ENCODE results near the gene KIF2C.

KIF2C gene

DNA sequence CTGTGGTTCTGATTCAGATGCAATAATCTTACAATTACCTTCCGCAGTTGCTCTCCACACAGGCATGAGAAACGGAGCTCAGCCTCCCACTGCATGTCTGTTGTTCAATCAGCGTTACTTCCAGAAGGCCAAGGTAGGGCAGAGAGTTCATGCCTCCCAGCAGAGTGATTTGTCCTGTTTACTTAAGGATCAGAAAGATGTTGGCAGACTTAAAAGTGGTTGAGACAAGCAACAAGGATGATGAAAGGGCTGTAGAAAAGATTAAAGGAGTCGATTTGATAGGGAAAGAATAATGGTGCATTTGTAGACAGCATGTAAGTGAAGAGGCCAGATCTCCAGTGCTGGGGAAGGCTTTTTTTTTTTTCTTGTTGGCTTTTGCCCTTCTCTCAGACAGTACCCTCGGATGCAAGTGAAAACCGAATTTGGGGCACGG lies 38.5 kb upstream of the KIF2C start:
- no peaks in the 10 kb centered on the region for H3K9me3 ChIP-seq (ENCODE audit: control insufficient read depth in 1 of 2, low read length in 2 of 2)
- no peak overlapping the region for H3K27ac ChIP-seq (ENCODE audit: low read depth, low read length)
- no peak overlapping the region for H3K4me3 ChIP-seq (ENCODE audit: low read depth in 1 of 2, low read length in 2 of 2)
- H3K27me3 ChIP-seq (ENCODE audit: control insufficient read depth in 1 of 2, insufficient read depth in 2 of 2, low read length in 2 of 2) = no peaks in the 10 kb centered on the region
- H3K9ac ChIP-seq (ENCODE audit: low read depth in 1 of 2, low read length in 2 of 2) = no peak overlapping the region
- H3K4me1 ChIP-seq (ENCODE audit: control insufficient read depth in 1 of 2, insufficient read depth in 2 of 2, low read length in 2 of 2) = peaks cover 0 to 6% of the 10 kb centered on the region in 2 donors
- no peaks in the 10 kb centered on the region for H3K36me3 ChIP-seq (ENCODE audit: control insufficient read depth in 1 of 2, insufficient read depth in 2 of 2, low read length in 2 of 2)

DNA sequence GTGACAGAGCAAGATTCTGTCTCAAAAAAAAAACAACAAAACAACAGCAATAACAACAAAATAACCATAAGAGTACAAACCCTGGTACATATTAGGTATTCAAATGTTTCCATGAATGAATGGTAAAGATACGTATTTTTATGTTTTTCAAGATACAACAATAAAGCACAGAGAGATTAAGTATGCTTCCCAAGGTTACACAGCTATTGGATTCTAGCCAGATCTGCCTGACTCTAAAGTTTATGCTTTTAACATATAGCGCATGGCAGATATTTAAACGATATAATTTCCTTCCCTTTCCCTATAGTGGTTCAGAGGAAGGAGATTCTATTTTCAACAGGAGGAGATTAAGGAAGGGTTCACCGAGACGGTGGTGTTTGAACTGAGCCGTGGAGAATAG lies 34.2 kb upstream of the KIF2C start:
- H3K9ac ChIP-seq (ENCODE audit: low read depth in 1 of 2, low read length in 2 of 2) = no peak overlapping the region
- H3K27ac ChIP-seq (ENCODE audit: low read depth, low read length) = no peak overlapping the region
- no peaks in the 10 kb centered on the region for H3K27me3 ChIP-seq (ENCODE audit: control insufficient read depth in 1 of 2, insufficient read depth in 2 of 2, low read length in 2 of 2)
- no peaks in the 10 kb centered on the region for H3K36me3 ChIP-seq (ENCODE audit: control insufficient read depth in 1 of 2, insufficient read depth in 2 of 2, low read length in 2 of 2)
- no peaks in the 10 kb centered on the region for H3K9me3 ChIP-seq (ENCODE audit: control insufficient read depth in 1 of 2, low read length in 2 of 2)
- H3K4me3 ChIP-seq (ENCODE audit: low read depth in 1 of 2, low read length in 2 of 2) = no peak overlapping the region
- H3K4me1 ChIP-seq (ENCODE audit: control insufficient read depth in 1 of 2, insufficient read depth in 2 of 2, low read length in 2 of 2) = peaks cover 6 to 7% of the 10 kb centered on the region in 2 donors

DNA sequence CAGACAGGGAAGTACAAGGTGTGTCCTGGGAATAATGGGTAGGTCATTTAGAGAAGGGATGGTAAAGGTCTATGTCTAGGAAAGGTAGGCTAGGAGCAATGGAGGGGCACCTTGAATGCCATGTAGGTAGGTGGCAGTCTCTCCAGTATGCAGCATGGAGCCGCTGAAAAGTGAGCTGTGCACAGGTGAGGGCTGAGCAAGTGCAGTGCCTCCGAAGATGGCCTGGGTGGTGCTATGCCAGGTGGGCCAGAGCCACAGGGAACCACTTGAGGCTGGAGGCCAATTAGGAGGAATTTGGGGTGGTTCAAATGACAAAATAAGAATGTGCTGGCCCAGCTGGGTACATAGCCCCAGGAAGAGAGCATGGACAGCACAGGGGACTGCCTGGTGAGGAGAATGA lies 33.7 kb upstream of the KIF2C start:
- no peaks in the 10 kb centered on the region for H3K36me3 ChIP-seq (ENCODE audit: control insufficient read depth in 1 of 2, insufficient read depth in 2 of 2, low read length in 2 of 2)
- H3K4me3 ChIP-seq (ENCODE audit: low read depth in 1 of 2, low read length in 2 of 2) = no peak overlapping the region
- peaks cover 6 to 7% of the 10 kb centered on the region in 2 donors for H3K4me1 ChIP-seq (ENCODE audit: control insufficient read depth in 1 of 2, insufficient read depth in 2 of 2, low read length in 2 of 2)
- H3K9ac ChIP-seq (ENCODE audit: low read depth in 1 of 2, low read length in 2 of 2) = no peak overlapping the region
- H3K9me3 ChIP-seq (ENCODE audit: control insufficient read depth in 1 of 2, low read length in 2 of 2) = no peaks in the 10 kb centered on the region
- H3K27me3 ChIP-seq (ENCODE audit: control insufficient read depth in 1 of 2, insufficient read depth in 2 of 2, low read length in 2 of 2) = no peaks in the 10 kb centered on the region
- H3K27ac ChIP-seq (ENCODE audit: low read depth, low read length) = no peak overlapping the region

DNA sequence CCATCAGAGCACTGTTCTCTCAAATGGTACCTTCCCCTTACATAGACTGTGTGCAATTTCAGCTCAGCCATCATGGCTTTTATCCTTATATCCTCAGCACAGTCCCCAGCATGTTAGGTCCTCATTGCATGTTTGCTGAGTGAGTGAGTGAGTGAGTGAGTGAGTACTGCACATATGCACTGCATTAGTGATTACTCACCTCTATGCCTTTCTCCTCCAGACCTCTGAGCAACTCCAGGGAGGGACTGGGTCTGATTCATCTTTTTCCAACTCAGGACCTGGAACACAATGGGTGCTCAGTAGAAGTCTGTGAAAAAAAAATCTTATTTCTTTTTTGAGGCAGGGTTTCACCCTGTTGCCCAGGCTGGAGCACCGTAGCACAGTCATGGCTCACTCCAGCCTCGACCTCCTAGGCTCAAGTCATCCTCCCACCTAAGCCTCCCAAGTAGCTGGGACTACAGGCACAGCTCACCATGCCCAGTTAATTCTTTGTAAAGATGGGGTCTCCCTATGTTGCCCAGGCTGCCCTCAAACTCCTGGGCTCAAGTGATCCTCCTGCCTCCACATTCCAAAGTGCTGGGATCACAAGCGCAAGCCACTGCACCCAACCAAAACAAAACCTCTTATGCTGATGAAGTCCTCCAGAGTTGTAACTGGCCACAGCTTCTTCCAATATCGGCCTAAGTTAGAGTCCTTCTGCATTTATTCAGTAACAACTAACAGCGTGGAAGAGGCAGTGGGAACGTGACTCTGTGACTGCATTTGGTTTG lies 32.3 kb upstream of the KIF2C start:
- Histone ChIP-seq H3K4me3 (ENCODE audit: low read depth in 1 of 2, low read length in 2 of 2) (no peak overlapping the region), H3K27ac (ENCODE audit: low read depth, low read length) (no peak overlapping the region), H3K9me3 (ENCODE audit: control insufficient read depth in 1 of 2, low read length in 2 of 2) (no peaks in the 10 kb centered on the region), H3K27me3 (ENCODE audit: control insufficient read depth in 1 of 2, insufficient read depth in 2 of 2, low read length in 2 of 2) (no peaks in the 10 kb centered on the region), H3K4me1 (ENCODE audit: control insufficient read depth in 1 of 2, insufficient read depth in 2 of 2, low read length in 2 of 2) (peaks cover 3 to 7% of the 10 kb centered on the region in 2 donors), H3K36me3 (ENCODE audit: control insufficient read depth in 1 of 2, insufficient read depth in 2 of 2, low read length in 2 of 2) (no peaks in the 10 kb centered on the region), H3K9ac (ENCODE audit: low read depth in 1 of 2, low read length in 2 of 2) (no peak overlapping the region)

DNA sequence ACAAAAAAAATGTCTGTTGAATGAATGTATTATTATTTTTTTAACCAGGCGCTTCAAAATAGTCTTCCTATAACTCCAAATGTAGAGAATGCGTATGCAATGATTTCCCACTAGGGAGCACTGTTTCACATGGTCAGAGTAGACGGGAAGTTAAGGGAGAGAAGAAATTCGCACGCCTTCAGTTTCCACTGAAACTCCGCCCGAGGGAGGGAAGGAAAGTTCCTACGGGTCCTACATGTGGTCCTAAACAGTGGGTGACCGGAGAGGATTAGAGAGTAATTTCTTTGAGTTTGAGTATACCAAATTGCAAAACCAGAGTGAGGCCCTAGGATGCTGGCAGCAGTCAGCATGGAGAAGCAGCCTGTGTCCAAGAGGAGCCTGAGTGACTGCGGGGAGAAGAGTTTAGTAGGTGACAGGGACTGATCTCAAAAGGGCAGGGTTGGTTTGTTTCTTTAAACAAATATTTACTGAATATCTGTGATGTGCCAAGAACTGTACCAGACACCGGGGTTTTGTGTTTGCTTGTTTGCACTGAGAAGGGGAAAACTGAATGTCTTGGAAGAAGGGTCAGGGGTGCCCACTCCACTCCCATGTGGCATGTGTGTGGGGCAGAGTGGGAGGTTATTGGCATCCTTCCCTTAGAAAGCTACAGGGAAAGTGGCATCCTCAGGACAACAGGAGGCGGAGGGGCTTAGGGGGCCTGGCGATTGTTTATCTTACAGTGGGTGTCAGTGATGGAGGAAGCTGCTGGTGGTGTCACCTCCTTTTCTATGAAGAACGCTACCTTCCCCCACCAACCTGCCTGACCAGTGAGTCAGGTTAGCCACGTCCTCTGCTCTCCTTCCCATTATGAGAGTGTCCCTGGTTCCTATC lies 31.4 kb upstream of the KIF2C start:
- no peaks in the 10 kb centered on the region for H3K36me3 ChIP-seq (ENCODE audit: control insufficient read depth in 1 of 2, insufficient read depth in 2 of 2, low read length in 2 of 2)
- peak overlapping the region in 1 of 2 donors; percentile 52 for H3K9ac ChIP-seq (ENCODE audit: low read depth in 1 of 2, low read length in 2 of 2)
- H3K27ac ChIP-seq (ENCODE audit: low read depth, low read length) = no peak overlapping the region
- peak overlapping the region; percentile 10 to 43 for H3K4me3 ChIP-seq (ENCODE audit: low read depth in 1 of 2, low read length in 2 of 2)
- H3K4me1 ChIP-seq (ENCODE audit: control insufficient read depth in 1 of 2, insufficient read depth in 2 of 2, low read length in 2 of 2) = peaks cover 0 to 9% of the 10 kb centered on the region in 2 donors
- no peaks in the 10 kb centered on the region for H3K9me3 ChIP-seq (ENCODE audit: control insufficient read depth in 1 of 2, low read length in 2 of 2)
- no peaks in the 10 kb centered on the region for H3K27me3 ChIP-seq (ENCODE audit: control insufficient read depth in 1 of 2, insufficient read depth in 2 of 2, low read length in 2 of 2)

DNA sequence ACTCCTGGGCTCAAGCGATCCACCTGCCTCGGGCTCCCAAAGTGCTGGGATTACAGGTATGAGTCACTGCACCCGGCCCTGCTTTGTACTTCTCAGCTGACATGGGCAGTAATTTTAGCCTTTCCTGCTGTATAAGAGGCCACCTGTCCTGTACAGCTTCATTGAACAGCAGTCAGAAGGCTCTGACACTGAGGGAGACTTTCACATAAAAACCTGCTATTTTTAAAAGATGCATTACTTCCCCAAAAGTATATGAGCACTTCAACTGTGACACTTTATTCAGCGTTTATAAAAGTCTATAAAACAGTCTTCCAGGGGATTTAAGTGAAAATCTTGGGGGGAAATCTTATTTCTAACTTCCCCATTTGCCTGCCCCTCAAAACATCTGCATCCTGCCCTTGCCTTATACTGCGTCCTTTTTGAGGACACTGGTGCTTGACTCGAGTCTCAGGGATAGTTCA lies 26.3 kb upstream of the KIF2C start:
- Histone ChIP-seq H3K9me3 (ENCODE audit: control insufficient read depth in 1 of 2, low read length in 2 of 2) (no peaks in the 10 kb centered on the region), H3K27ac (ENCODE audit: low read depth, low read length) (no peak overlapping the region), H3K9ac (ENCODE audit: low read depth in 1 of 2, low read length in 2 of 2) (no peak overlapping the region), H3K27me3 (ENCODE audit: control insufficient read depth in 1 of 2, insufficient read depth in 2 of 2, low read length in 2 of 2) (no peaks in the 10 kb centered on the region), H3K36me3 (ENCODE audit: control insufficient read depth in 1 of 2, insufficient read depth in 2 of 2, low read length in 2 of 2) (no peaks in the 10 kb centered on the region), H3K4me1 (ENCODE audit: control insufficient read depth in 1 of 2, insufficient read depth in 2 of 2, low read length in 2 of 2) (peaks cover 6 to 21% of the 10 kb centered on the region in 2 donors), H3K4me3 (ENCODE audit: low read depth in 1 of 2, low read length in 2 of 2) (no peak overlapping the region)

DNA sequence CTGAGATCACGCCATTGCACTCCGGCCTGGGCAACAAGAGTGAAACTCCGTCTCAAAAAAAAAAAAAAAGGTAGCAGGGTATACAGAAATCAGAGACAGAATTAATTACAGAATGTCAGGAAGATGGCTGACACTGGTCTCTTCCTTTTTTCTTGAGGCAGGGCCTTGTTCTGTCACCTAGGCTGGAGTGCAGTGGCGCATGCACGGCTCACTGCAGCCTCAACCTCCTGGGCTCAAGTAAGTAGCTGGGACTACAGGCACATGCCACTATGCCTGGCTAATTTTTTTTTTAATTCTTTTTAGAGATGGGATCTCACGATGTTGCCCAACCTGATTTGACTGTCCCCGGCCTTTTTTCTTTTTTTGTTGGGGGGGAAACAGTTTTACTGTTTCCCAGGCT lies 25.1 kb upstream of the KIF2C start:
- Histone ChIP-seq H3K4me3 (ENCODE audit: low read depth in 1 of 2, low read length in 2 of 2) (no peak overlapping the region), H3K27ac (ENCODE audit: low read depth, low read length) (no peak overlapping the region), H3K27me3 (ENCODE audit: control insufficient read depth in 1 of 2, insufficient read depth in 2 of 2, low read length in 2 of 2) (no peaks in the 10 kb centered on the region), H3K9ac (ENCODE audit: low read depth in 1 of 2, low read length in 2 of 2) (no peak overlapping the region), H3K4me1 (ENCODE audit: control insufficient read depth in 1 of 2, insufficient read depth in 2 of 2, low read length in 2 of 2) (peaks cover 6 to 21% of the 10 kb centered on the region in 2 donors), H3K36me3 (ENCODE audit: control insufficient read depth in 1 of 2, insufficient read depth in 2 of 2, low read length in 2 of 2) (no peaks in the 10 kb centered on the region), H3K9me3 (ENCODE audit: control insufficient read depth in 1 of 2, low read length in 2 of 2) (no peaks in the 10 kb centered on the region)

DNA sequence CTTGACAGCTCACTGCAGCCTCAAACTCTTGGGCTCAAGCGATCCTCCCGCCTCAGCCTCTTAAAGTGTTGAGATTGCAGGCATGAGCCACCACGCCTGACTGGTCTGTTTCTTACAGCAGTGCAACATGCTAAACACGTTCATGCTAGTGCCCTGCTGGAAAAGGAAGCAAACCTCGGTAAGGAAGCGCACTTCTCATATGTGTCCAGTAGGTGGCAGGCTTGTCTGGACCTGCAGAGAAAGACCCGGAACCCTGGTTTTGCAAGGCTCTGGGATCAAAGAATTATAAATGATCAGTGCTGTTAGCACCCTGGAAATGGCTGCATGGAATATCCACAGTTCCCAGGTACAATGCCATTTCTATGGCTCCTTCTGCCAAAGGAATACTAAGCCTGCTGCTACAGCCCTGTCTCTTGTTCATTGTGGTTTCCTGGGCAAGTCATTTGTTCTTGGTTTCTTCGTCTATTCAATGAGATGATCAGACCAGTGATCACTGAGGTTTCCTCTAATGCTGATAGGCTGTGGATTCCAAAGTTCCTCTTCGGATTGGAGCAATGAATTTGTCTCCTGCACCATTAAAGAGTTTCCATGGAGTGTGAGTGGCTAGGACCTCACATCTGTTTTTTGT lies 24.6 kb upstream of the KIF2C start:
- H3K4me1 ChIP-seq (ENCODE audit: control insufficient read depth in 1 of 2, insufficient read depth in 2 of 2, low read length in 2 of 2) = peaks cover 6 to 21% of the 10 kb centered on the region in 2 donors
- H3K27ac ChIP-seq (ENCODE audit: low read depth, low read length) = no peak overlapping the region
- no peak overlapping the region for H3K9ac ChIP-seq (ENCODE audit: low read depth in 1 of 2, low read length in 2 of 2)
- H3K36me3 ChIP-seq (ENCODE audit: control insufficient read depth in 1 of 2, insufficient read depth in 2 of 2, low read length in 2 of 2) = no peaks in the 10 kb centered on the region
- no peak overlapping the region for H3K4me3 ChIP-seq (ENCODE audit: low read depth in 1 of 2, low read length in 2 of 2)
- no peaks in the 10 kb centered on the region for H3K27me3 ChIP-seq (ENCODE audit: control insufficient read depth in 1 of 2, insufficient read depth in 2 of 2, low read length in 2 of 2)
- no peaks in the 10 kb centered on the region for H3K9me3 ChIP-seq (ENCODE audit: control insufficient read depth in 1 of 2, low read length in 2 of 2)

DNA sequence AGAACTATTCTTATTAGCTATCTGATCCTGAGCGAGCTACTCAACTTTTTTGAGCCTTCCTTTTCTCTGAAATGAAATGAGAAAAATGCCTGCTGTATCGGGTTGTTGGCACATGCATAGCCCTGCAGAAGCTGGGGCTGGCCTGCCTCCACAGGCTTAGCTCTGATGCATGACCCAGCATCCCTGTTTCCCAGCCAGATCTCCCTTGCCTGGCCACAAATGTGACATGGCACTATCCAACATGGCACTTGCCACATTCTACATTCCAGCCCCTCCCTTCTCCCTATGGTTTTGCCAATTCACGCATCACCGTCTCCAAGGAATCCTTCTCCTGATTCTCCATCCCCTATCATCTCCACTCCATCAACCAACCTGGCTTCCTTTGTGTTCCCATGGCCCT lies 22.5 kb upstream of the KIF2C start:
- Histone ChIP-seq H3K4me3 (ENCODE audit: low read depth in 1 of 2, low read length in 2 of 2) (no peak overlapping the region), H3K4me1 (ENCODE audit: control insufficient read depth in 1 of 2, insufficient read depth in 2 of 2, low read length in 2 of 2) (peaks cover 6 to 25% of the 10 kb centered on the region in 2 donors), H3K9me3 (ENCODE audit: control insufficient read depth in 1 of 2, low read length in 2 of 2) (no peaks in the 10 kb centered on the region), H3K27ac (ENCODE audit: low read depth, low read length) (no peak overlapping the region), H3K27me3 (ENCODE audit: control insufficient read depth in 1 of 2, insufficient read depth in 2 of 2, low read length in 2 of 2) (no peaks in the 10 kb centered on the region), H3K36me3 (ENCODE audit: control insufficient read depth in 1 of 2, insufficient read depth in 2 of 2, low read length in 2 of 2) (no peaks in the 10 kb centered on the region), H3K9ac (ENCODE audit: low read depth in 1 of 2, low read length in 2 of 2) (no peak overlapping the region)

DNA sequence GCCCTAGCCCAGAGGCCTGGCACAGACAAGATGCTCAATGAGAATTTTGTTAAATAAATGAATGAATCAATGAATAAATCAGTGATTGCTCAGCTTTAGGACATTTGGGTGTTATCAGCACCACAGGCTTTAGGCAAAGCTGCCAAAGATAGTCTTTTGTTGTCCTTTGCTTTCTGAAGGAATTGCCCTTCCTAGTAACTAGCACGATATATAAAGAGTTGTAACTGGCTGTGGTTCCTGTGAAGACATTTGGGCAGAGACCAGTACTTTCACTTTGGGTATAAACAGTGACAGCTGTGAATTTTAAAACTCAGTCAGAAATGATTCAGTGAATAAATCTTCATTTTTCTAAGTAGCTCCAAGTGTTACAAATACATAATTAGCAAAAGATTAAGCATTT lies 22.0 kb upstream of the KIF2C start:
- H3K4me3 ChIP-seq (ENCODE audit: low read depth in 1 of 2, low read length in 2 of 2) = no peak overlapping the region
- no peaks in the 10 kb centered on the region for H3K27me3 ChIP-seq (ENCODE audit: control insufficient read depth in 1 of 2, insufficient read depth in 2 of 2, low read length in 2 of 2)
- no peak overlapping the region for H3K27ac ChIP-seq (ENCODE audit: low read depth, low read length)
- H3K4me1 ChIP-seq (ENCODE audit: control insufficient read depth in 1 of 2, insufficient read depth in 2 of 2, low read length in 2 of 2) = peaks cover 6 to 25% of the 10 kb centered on the region in 2 donors
- no peak overlapping the region for H3K9ac ChIP-seq (ENCODE audit: low read depth in 1 of 2, low read length in 2 of 2)
- no peaks in the 10 kb centered on the region for H3K36me3 ChIP-seq (ENCODE audit: control insufficient read depth in 1 of 2, insufficient read depth in 2 of 2, low read length in 2 of 2)
- no peaks in the 10 kb centered on the region for H3K9me3 ChIP-seq (ENCODE audit: control insufficient read depth in 1 of 2, low read length in 2 of 2)
